Mucosa of stomach (tissue), 1 donor: ENCODE data around the gene PTPRD.

Source experiments
- H3K27me3 ChIP-seq: one replicate; pipeline ENCODE4 v1.7.0; 2013; ENCODE audit warnings: mild to moderate bottlenecking, low read length; ENCODE audit not compliant: control insufficient read depth, insufficient read depth
- H3K36me3 ChIP-seq: one replicate; pipeline ENCODE4 v1.7.0; 2013; ENCODE audit warnings: low read length; ENCODE audit not compliant: control insufficient read depth, insufficient read depth
- H3K4me1 ChIP-seq: one replicate; pipeline ENCODE4 v1.7.0; 2013; ENCODE audit warnings: mild to moderate bottlenecking, low read length; ENCODE audit not compliant: control insufficient read depth, insufficient read depth
- H3K4me3 ChIP-seq: one replicate; pipeline ENCODE4 v1.7.0; 2013; ENCODE audit warnings: low read length
- H3K9ac ChIP-seq: one replicate; pipeline ENCODE4 v1.7.0; 2013; ENCODE audit warnings: mild to moderate bottlenecking, low read length, moderate library complexity
- H3K9me3 ChIP-seq: one replicate; pipeline ENCODE4 v1.7.0; 2013; ENCODE audit warnings: mild to moderate bottlenecking, low read length, moderate library complexity; ENCODE audit not compliant: control insufficient read depth
- donor health status: Pancreatic carcinoma.

The PTPRD gene

DNA sequence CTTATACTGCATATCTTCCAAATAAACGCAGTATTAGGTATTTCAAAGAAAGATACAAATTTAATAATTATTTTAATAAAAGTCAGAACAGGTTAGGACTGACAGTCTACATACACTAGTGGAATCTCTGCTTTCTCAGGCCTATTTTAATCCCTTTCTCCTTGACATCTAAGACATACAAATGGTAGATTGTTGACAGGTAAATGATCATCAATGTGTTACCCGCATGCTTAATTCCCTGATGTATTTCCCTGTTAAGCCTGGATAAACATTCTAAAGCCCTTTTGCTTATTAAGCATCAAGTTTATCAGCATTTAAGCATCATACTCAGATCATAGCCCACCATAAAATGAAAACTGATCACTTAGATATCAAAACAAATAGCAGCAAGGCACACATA, 576.7 kb downstream of the PTPRD start:
- Histone ChIP-seq H3K4me1 (no peaks in the 10 kb centered on the region), H3K9me3 (no peaks in the 10 kb centered on the region), H3K9ac (no peak overlapping the region), H3K4me3 (no peak overlapping the region), H3K27me3 (no peaks in the 10 kb centered on the region), H3K36me3 (no peaks in the 10 kb centered on the region)

- no peak overlapping the region for H3K9ac ChIP-seq
- H3K4me3 ChIP-seq = no peak overlapping the region
- H3K27me3 ChIP-seq = no peaks in the 10 kb centered on the region
- H3K9me3 ChIP-seq = no peaks in the 10 kb centered on the region
- H3K4me1 ChIP-seq = no peaks in the 10 kb centered on the region
- no peaks in the 10 kb centered on the region for H3K36me3 ChIP-seq
Measured at GRCh38 chr9:10032166-10032565, 580.6 kb downstream of the PTPRD start.

GRCh38 chr9:10026443-10026984, 586.3 kb downstream of the PTPRD start:
- H3K9me3 ChIP-seq = no peaks in the 10 kb centered on the region
- no peak overlapping the region for H3K4me3 ChIP-seq
- no peak overlapping the region for H3K9ac ChIP-seq
- H3K36me3 ChIP-seq = no peaks in the 10 kb centered on the region
- no peaks in the 10 kb centered on the region for H3K27me3 ChIP-seq
- H3K4me1 ChIP-seq = no peaks in the 10 kb centered on the region

DNA sequence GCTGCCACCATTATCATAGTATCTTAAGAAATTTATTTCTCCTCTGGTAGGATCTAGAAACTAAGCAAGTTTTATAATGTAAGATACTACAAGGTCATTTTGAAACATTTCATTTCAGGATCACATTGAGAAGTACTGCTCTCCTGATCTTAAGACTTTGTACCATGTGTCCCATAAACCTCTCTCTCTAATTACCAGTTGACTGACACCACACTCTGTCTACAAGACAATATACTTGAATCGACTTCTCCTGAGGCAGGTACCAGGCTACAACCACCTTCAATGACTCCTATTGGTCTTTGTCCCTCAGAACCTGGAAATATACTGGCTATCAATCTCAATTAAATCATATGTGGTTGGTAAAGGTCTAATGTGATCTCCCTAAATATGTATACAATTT, 597.0 kb downstream of the PTPRD start:
- Histone ChIP-seq H3K4me1 (no peaks in the 10 kb centered on the region), H3K36me3 (no peaks in the 10 kb centered on the region), H3K27me3 (no peaks in the 10 kb centered on the region), H3K9me3 (no peaks in the 10 kb centered on the region), H3K9ac (no peak overlapping the region), H3K4me3 (no peak overlapping the region)

DNA sequence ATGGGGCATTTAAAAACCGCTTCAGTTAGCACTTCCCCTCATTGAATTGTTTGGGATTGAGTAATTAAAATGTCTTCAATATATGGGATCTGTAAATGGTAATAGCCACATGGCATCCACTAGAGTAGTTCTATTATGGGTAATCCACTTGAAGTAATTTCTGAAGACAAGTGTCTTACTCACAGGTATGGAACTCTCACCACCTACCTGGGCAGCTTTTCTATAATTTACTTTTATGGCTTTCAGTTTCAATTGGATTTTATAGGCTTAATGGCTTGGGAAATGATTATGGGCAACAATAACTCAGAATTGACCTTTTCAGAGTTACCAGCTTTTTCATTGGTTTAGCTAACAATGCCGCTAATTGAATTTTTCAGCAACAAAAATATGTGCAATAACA, 597.9 kb downstream of the PTPRD start:
- no peak overlapping the region for H3K4me3 ChIP-seq
- no peaks in the 10 kb centered on the region for H3K36me3 ChIP-seq
- H3K9me3 ChIP-seq = no peaks in the 10 kb centered on the region
- no peaks in the 10 kb centered on the region for H3K4me1 ChIP-seq
- no peak overlapping the region for H3K9ac ChIP-seq
- H3K27me3 ChIP-seq = no peaks in the 10 kb centered on the region

DNA sequence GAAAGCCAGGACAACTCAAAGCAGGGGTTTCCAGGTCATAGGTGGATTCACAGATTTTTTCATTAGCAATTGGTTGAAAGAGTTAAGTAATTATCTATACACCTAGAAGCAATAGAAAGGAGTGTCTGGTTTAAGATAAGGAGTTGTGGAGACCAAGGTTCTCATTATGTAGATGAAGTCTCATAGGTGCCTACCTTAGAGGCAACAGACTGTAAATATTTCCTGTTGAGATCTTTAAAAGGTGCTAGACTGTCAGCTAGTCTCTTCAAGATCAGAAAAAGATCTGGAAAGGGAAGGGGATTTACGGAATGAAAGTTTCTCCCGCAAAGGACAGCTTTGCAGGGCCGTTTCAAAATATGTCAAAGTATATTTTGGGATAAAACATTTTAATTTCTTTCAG, 603.4 kb downstream of the PTPRD start:
- no peaks in the 10 kb centered on the region for H3K9me3 ChIP-seq
- no peak overlapping the region for H3K4me3 ChIP-seq
- no peaks in the 10 kb centered on the region for H3K36me3 ChIP-seq
- H3K27me3 ChIP-seq = no peaks in the 10 kb centered on the region
- H3K9ac ChIP-seq = no peak overlapping the region
- no peaks in the 10 kb centered on the region for H3K4me1 ChIP-seq

DNA sequence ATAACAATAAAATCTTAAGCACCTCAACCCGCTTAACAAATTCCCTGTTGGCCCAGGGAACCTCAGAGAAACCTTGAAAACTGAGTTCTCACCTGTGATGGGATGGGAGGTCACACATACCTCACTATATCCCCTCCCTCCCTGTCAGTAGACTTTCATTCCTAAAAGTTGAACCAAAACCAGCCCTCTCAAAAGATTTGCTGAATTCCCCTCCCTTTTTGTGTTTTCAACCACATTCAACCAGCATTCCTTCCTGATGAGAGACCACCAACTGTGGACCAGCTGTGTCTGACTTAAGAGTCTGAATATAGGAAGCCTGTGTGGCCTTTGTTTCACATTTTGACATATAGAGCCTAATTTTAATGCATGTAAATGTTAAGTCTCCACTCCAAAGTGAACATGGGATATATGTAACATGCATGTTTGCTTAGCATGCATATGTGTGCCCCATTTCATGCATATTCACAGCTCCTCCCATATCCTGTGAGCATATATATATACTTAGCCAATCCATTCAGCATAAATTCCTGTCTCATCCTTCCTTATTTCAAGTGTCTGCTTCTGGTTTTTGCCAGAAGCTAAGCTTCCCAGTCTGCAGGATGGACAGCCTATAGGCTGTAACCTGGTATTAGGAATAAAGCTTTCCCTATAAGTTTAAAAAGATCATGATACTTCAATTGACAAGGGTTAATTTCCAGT, 604.6 kb downstream of the PTPRD start:
- Histone ChIP-seq H3K9ac (no peak overlapping the region), H3K27me3 (no peaks in the 10 kb centered on the region), H3K4me3 (no peak overlapping the region), H3K36me3 (no peaks in the 10 kb centered on the region), H3K4me1 (no peaks in the 10 kb centered on the region), H3K9me3 (no peaks in the 10 kb centered on the region)

- no peaks in the 10 kb centered on the region for H3K9me3 ChIP-seq
- H3K27me3 ChIP-seq = no peaks in the 10 kb centered on the region
- no peaks in the 10 kb centered on the region for H3K36me3 ChIP-seq
- no peak overlapping the region for H3K9ac ChIP-seq
- H3K4me1 ChIP-seq = no peaks in the 10 kb centered on the region
- no peak overlapping the region for H3K4me3 ChIP-seq
Measured at GRCh38 chr9:10007356-10007755, 605.4 kb downstream of the PTPRD start.

- H3K4me3 ChIP-seq = no peak overlapping the region
- H3K9me3 ChIP-seq = no peaks in the 10 kb centered on the region
- no peak overlapping the region for H3K9ac ChIP-seq
- H3K4me1 ChIP-seq = no peaks in the 10 kb centered on the region
- no peaks in the 10 kb centered on the region for H3K27me3 ChIP-seq
- H3K36me3 ChIP-seq = no peaks in the 10 kb centered on the region
Measured at GRCh38 chr9:10005206-10005605, 607.6 kb downstream of the PTPRD start.

DNA sequence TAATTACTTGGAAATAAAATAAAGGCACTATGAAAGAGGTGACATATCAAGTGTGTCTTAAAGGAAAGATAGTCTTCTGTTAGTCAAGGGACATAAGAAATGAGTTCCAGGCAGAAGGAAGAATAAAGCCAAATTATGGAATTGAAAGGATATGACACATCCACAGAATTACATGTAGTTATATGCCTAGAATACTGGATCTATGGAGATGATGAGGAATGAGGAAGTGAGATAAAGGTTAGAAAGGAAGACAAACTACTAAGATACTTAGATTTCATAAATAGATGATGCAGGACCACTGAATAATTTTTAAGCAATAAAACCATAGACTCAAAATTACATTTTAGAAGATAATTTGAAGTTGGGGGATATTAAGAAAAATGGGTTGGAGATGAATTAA, 609.8 kb downstream of the PTPRD start:
- Histone ChIP-seq H3K36me3 (no peaks in the 10 kb centered on the region), H3K4me3 (no peak overlapping the region), H3K9ac (no peak overlapping the region), H3K9me3 (no peaks in the 10 kb centered on the region), H3K4me1 (no peaks in the 10 kb centered on the region), H3K27me3 (no peaks in the 10 kb centered on the region)

DNA sequence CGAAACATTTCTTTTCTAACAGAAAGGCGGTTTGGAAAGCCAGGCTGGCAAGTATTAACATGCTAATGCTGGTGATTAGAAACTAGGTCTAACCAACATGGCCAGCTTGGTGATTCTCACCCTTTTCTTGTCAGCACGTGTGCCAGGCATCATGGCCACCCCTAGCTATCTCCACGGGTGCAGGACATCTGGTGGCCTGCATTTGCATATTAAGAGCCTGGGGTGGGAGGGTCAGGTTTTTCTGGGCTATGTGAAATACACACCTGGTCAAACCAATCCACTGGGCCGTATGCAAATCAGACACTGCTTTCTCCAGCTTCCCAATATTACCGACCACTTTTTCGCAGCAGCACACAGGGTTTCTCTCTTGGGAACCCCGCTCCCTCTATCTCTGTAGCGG, 612.1 kb downstream of the PTPRD start:
- Histone ChIP-seq H3K36me3 (no peaks in the 10 kb centered on the region), H3K4me3 (no peak overlapping the region), H3K27me3 (no peaks in the 10 kb centered on the region), H3K9ac (no peak overlapping the region), H3K4me1 (peaks cover 6% of the 10 kb centered on the region), H3K9me3 (no peaks in the 10 kb centered on the region)

DNA sequence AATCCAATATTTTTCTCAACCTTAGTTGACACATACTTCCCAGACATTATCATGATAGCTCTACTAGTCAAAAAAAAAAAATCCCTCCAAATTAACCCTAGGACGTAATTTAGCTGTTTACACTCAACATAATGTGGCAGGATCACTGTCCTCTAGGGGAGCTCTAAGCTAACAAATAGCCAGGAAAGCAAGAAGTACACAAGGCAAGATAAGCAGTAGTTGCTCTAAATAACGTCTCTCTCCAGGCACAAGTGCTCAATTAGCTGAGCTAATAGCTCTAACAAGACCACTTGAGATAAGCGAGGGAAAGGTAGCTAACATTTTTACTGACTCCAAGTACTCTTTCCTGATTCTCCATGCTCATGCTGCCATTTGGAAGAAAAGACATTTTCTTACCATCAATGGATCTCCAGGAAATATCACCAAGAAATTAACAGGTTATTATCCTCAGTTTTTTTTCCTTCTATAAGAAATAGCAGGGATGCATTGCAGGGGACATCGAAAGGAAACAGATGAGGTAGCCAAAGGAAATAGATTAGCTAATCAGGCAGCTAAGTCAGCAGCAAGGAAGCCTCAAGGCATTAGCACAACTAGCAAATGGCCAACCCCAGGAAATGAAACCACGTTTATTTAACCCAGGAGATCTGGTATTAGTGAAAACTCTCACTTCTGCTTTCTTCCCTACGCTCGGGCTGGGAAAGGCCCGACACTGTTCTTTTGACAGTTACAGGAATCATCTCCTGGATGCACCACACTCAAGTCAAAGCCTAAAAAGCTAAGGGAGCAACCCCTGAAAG, 614.1 kb downstream of the PTPRD start:
- Histone ChIP-seq H3K27me3 (no peaks in the 10 kb centered on the region), H3K9ac (no peak overlapping the region), H3K9me3 (no peaks in the 10 kb centered on the region), H3K4me1 (peaks cover 6% of the 10 kb centered on the region), H3K36me3 (no peaks in the 10 kb centered on the region), H3K4me3 (no peak overlapping the region)
